Measurements from ENCODE around the gene NDFIP2.
A peak's percentile ranks its signal among the peaks of the same experiment; 100 is the strongest.

NDFIP2 gene

GRCh38 chr13:79458436-79458835 lies 22.5 kb upstream of the NDFIP2 start:
- no peak for DNase-seq

GRCh38 chr13:79459906-79460305 lies 21.0 kb upstream of the NDFIP2 start:
- no peak for DNase-seq

GRCh38 chr13:79462895-79463294 lies 18.1 kb upstream of the NDFIP2 start:
- no peak for DNase-seq

GRCh38 chr13:79463604-79464003 lies 17.4 kb upstream of the NDFIP2 start:
- no peak for DNase-seq

- DNase-seq: no peak
Observed at GRCh38 chr13:79466872-79467271, 14.1 kb upstream of the NDFIP2 start.

GRCh38 chr13:79468402-79468801 lies 12.6 kb upstream of the NDFIP2 start:
- no peak for DNase-seq

GRCh38 chr13:79468819-79469218 lies 12.1 kb upstream of the NDFIP2 start:
- no peak for DNase-seq

- DNase-seq: no peak
Observed at GRCh38 chr13:79469608-79470007, 11.3 kb upstream of the NDFIP2 start.

- no peak for DNase-seq
Observed at GRCh38 chr13:79470666-79471065, 10.3 kb upstream of the NDFIP2 start.

GRCh38 chr13:79475569-79475968 lies 5.4 kb upstream of the NDFIP2 start:
- DNase-seq: no peak

GRCh38 chr13:79477968-79478367 lies 3.0 kb upstream of the NDFIP2 start:
- peak in 24 of 58 donors; percentile 2 to 53 (median 12) for DNase-seq

- no peak for DNase-seq
Observed at GRCh38 chr13:79479882-79480281, 1.1 kb upstream of the NDFIP2 start.

- peak in 3 of 58 donors; percentile 15 to 46 (median 42) for DNase-seq
Observed at GRCh38 chr13:79481685-79482052, 714 bp downstream of the NDFIP2 start.

- no peak for DNase-seq
Observed at GRCh38 chr13:79482281-79482970, 1.5 kb downstream of the NDFIP2 start.

- DNase-seq: no peak
Observed at GRCh38 chr13:79483086-79483706, 2.2 kb downstream of the NDFIP2 start.

- DNase-seq: no peak
Observed at GRCh38 chr13:79485014-79485811, 4.3 kb downstream of the NDFIP2 start.

GRCh38 chr13:79486433-79487188 lies 5.7 kb downstream of the NDFIP2 start:
- no peak for DNase-seq

- no peak for DNase-seq
Observed at GRCh38 chr13:79490326-79490725, 9.4 kb downstream of the NDFIP2 start.

GRCh38 chr13:79490824-79491223 lies 9.9 kb downstream of the NDFIP2 start:
- no peak for DNase-seq

- no peak for DNase-seq
Observed at GRCh38 chr13:79491715-79492114, 10.8 kb downstream of the NDFIP2 start.

- DNase-seq: no peak
Observed at GRCh38 chr13:79492313-79492798, 11.4 kb downstream of the NDFIP2 start.

Measured in anterior cingulate cortex (tissue), 58 donors.